ENCODE results near the gene PDGFC. TPM values are rescaled to one million over a fixed set of nuclear protein-coding genes. Genes with fewer than 3 reads are reported as not detected.

Gene PDGFC
- total RNA-seq, 2 experiments from 2014 or later, result not detected

DNA sequence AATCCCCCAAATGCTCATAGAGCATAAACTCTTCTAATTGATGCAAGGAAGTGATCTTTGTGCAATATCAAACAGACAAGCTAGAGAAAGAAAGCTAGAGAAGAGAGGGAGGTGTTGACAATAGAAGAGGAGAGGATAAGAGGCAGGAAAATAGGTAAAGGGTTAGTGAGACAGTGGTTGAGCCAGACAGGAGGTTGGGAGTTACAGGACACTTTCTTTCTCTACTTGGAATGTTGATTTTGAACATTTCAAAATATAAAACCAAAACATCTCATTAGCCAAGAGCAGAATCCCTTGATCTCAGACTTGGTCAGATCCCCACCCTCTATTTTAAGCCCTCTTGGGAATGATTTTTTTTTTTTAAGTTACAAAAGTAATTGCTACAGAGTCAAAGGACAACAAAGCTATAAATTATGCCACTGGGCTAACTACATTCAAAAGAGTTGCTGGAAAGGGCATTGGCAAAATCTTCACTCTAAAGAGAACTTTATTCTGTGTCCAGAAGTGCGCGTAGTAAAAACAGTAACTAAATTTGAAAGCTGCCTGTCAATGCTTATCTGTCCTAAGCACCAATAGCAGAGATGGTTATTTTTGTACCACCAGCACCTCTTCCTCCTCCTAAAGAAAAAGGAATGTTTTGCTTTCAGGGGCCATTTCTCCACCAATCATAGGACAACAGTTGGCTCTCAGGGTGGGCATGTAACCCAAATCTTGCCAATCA lies 133.8 kb downstream of the PDGFC start:
- Histone ChIP-seq H3K4me3 (ENCODE audit: low read depth, low read length, poor library complexity, severe bottlenecking) (no peak overlapping the region), H3K4me2 (ENCODE audit: low read length) (no peak overlapping the region), H3K36me3 (ENCODE audit: insufficient read depth, low read length) (no peaks in the 10 kb centered on the region), H3K9me2 (ENCODE audit: insufficient read depth, low read length) (no peaks in the 10 kb centered on the region), H3K79me2 (ENCODE audit: insufficient read depth, low read depth, low read length) (no peaks in the 10 kb centered on the region), H3K9me3 (ENCODE audit: low read length) (no peaks in the 10 kb centered on the region), H2AFZ (ENCODE audit: low read length) (no peak overlapping the region), H3K27ac (ENCODE audit: low read depth, low read length, poor library complexity, severe bottlenecking) (no peak overlapping the region), H4K20me1 (ENCODE audit: insufficient read depth, low read length) (no peaks in the 10 kb centered on the region), H3K4me1 (ENCODE audit: insufficient read depth, low read length, poor library complexity, severe bottlenecking) (no peaks in the 10 kb centered on the region)
- POLR2A ChIA-PET, result no interaction called here
- TF ChIP-seq EZH2phosphoT487 (IDR thresholded peaks at IDR 0.05; ENCODE audit: borderline replicate concordance, low read depth, low read length), result no peak
- TF ChIP-seq, protein P1, sequence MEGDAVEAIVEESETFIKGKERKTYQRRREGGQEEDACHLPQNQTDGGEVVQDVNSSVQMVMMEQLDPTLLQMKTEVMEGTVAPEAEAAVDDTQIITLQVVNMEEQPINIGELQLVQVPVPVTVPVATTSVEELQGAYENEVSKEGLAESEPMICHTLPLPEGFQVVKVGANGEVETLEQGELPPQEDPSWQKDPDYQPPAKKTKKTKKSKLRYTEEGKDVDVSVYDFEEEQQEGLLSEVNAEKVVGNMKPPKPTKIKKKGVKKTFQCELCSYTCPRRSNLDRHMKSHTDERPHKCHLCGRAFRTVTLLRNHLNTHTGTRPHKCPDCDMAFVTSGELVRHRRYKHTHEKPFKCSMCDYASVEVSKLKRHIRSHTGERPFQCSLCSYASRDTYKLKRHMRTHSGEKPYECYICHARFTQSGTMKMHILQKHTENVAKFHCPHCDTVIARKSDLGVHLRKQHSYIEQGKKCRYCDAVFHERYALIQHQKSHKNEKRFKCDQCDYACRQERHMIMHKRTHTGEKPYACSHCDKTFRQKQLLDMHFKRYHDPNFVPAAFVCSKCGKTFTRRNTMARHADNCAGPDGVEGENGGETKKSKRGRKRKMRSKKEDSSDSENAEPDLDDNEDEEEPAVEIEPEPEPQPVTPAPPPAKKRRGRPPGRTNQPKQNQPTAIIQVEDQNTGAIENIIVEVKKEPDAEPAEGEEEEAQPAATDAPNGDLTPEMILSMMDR (conservative IDR thresholded peaks at IDR 0.05; ENCODE audit: low read length), result no peak
- CTCF ChIA-PET (ENCODE audit: unreplicated experiment), result no interaction called here
- intact Hi-C loops (cut with micrococcal nuclease; ENCODE audit: unreplicated experiment), result no loop called here
- DNase-seq (ENCODE audit: low spot score), result no peak
- BruUV-seq (replicated peaks), result no TSS peak

DNA sequence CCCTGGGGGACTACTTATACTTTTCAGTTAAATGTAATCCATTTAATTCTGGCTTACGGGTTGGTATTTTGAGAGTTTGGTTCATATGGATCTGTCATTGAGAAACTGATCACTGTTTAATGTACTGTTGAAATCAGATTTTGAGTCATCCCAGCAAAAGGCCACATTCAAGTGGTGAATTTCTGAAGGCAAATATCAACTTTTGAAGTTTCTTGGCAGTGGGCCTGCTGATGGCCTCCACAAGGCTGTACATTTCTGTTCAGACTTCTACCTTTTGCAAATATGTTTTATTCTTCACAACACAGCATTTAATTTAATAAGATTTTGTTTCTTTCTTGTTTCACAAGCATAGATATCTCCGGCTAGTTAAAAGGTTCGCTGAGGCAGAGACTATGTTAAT lies 138.7 kb downstream of the PDGFC start:
- CTCF ChIA-PET (ENCODE audit: unreplicated experiment), result no interaction called here
- intact Hi-C loops (cut with micrococcal nuclease; ENCODE audit: unreplicated experiment), result no loop called here
- Histone ChIP-seq H3K4me1 (ENCODE audit: insufficient read depth, low read length, poor library complexity, severe bottlenecking) (no peaks in the 10 kb centered on the region), H3K4me3 (ENCODE audit: low read depth, low read length, poor library complexity, severe bottlenecking) (no peak overlapping the region), H3K9me2 (ENCODE audit: insufficient read depth, low read length) (no peaks in the 10 kb centered on the region), H3K4me2 (ENCODE audit: low read length) (no peak overlapping the region), H3K36me3 (ENCODE audit: insufficient read depth, low read length) (no peaks in the 10 kb centered on the region), H4K20me1 (ENCODE audit: insufficient read depth, low read length) (no peaks in the 10 kb centered on the region), H3K9me3 (ENCODE audit: low read length) (no peaks in the 10 kb centered on the region), H3K27ac (ENCODE audit: low read depth, low read length, poor library complexity, severe bottlenecking) (no peak overlapping the region), H3K79me2 (ENCODE audit: insufficient read depth, low read depth, low read length) (no peaks in the 10 kb centered on the region), H2AFZ (ENCODE audit: low read length) (no peak overlapping the region)
- POLR2A ChIA-PET, result no interaction called here
- BruUV-seq (replicated peaks), result no TSS peak
- DNase-seq (ENCODE audit: low spot score), result no peak
- TF ChIP-seq, protein P1 (conservative IDR thresholded peaks at IDR 0.05; ENCODE audit: low read length), result no peak
- TF ChIP-seq EZH2phosphoT487 (IDR thresholded peaks at IDR 0.05; ENCODE audit: borderline replicate concordance, low read depth, low read length), result no peak

DNA sequence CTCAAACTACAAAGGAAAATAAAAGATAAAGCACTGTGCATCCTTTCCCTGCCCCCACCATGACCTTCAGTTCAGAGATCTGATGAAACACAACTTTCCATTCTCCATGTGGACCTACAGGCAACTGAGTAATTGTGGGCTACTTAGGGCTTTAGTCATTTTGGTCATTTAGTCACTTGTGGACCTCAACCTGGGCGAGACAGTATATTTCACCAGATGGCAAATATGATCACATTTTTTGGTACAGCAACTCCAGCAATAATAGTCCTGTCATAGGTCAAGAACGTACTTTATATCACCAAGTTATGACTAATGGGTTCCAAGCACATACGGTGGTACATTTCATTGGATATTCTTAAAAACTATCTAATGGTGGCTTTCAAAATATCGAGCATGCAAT lies 141.2 kb downstream of the PDGFC start:
- TF ChIP-seq EZH2phosphoT487 (IDR thresholded peaks at IDR 0.05; ENCODE audit: borderline replicate concordance, low read depth, low read length), result no peak
- TF ChIP-seq, protein P1 (conservative IDR thresholded peaks at IDR 0.05; ENCODE audit: low read length), result no peak
- H3K36me3 ChIP-seq (ENCODE audit: insufficient read depth, low read length), result no peaks in the 10 kb centered on the region
- no peak overlapping the region for H3K27ac ChIP-seq (ENCODE audit: low read depth, low read length, poor library complexity, severe bottlenecking)
- H3K9me2 ChIP-seq (ENCODE audit: insufficient read depth, low read length), result no peaks in the 10 kb centered on the region
- CTCF ChIA-PET (ENCODE audit: unreplicated experiment), result no interaction called here
- POLR2A ChIA-PET, result interaction anchor here (0.5 to 0.7 kb wide), 2 partner anchors 13 to 31 kb away, joined by 3 read pairs; no protein-coding TSS in a partner anchor
- DNase-seq (ENCODE audit: low spot score), result no peak
- no peaks in the 10 kb centered on the region for H4K20me1 ChIP-seq (ENCODE audit: insufficient read depth, low read length)
- no peaks in the 10 kb centered on the region for H3K4me1 ChIP-seq (ENCODE audit: insufficient read depth, low read length, poor library complexity, severe bottlenecking)
- intact Hi-C loops (cut with micrococcal nuclease; ENCODE audit: unreplicated experiment), result no loop called here
- BruUV-seq (replicated peaks), result no TSS peak
- no peaks in the 10 kb centered on the region for H3K79me2 ChIP-seq (ENCODE audit: insufficient read depth, low read depth, low read length)
- H2AFZ ChIP-seq (ENCODE audit: low read length), result no peak overlapping the region
- H3K4me2 ChIP-seq (ENCODE audit: low read length), result no peak overlapping the region
- no peaks in the 10 kb centered on the region for H3K9me3 ChIP-seq (ENCODE audit: low read length)
- H3K4me3 ChIP-seq (ENCODE audit: low read depth, low read length, poor library complexity, severe bottlenecking), result no peak overlapping the region

Measured in OCI-LY7 (cell line).